ENCODE results near the gene NDUFB5. TPM values are rescaled to one million over a fixed set of nuclear protein-coding genes. Genes with fewer than 3 reads are reported as not detected.

Gene NDUFB5
- total RNA-seq, 1 experiment from 2014 or later = 116 TPM

DNA sequence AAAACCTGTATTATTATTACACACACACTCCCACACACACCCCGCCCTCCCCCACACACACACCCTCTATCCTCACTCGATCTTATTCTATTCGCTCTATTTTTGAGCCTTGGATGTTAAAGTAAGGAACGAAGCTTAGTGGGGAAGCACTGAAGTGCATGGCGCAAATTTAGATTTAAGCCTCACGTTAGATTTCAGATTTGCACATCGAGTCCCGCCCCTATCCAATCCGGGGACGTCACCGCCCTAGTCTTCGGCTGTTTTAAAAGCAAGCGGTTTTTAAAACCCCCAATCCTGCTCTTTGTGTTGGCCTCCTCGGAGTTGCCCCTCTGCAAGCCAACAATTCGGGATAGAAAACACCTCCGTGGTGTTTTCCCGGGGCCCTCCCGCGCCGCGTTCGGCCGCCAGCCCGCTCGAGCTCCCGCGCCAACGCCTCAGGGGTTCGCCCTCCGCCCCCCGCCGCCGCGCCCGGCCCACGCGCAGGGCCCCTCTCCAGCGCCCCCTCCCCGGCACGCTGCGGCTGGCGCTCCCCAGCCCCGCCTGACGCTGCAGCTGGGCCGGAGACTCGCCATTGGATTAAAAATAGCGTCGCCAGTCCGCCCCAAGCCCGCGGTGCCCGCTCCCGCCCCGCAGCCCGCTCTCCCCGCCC lies 48.0 kb downstream of the NDUFB5 start, which contains the start of gene USP13:
Gene USP13 (plus strand): TSS at position 594 of the 649 bp plus-strand sequence. CDS start 186 bp downstream, outside the sequence.
- H3K27ac ChIP-seq (ENCODE audit: low read depth, low read length) = peak within 1 kb of the TSS; percentile 85
- no TSS peak for BruUV-seq (replicated peaks)
- no peaks in the 10 kb centered on the region for H3K9me2 ChIP-seq (ENCODE audit: insufficient read depth)
- ChIA-PET RAD21 (ENCODE audit: low non-redundant PET in 1 of 2, low total read pairs in 2 of 2, uncharacterized antibody in 2 of 2, unreplicated experiment in 2 of 2) (no interaction called here), CTCF (interaction anchor here (0.9 kb wide), 1 partner anchor 9 kb away, joined by 4 read pairs; no protein-coding TSS in a partner anchor), POLR2A (no interaction called here)
- H4K20me1 ChIP-seq (ENCODE audit: insufficient read depth) = no peaks in the 10 kb centered on the region
- peaks cover 45% of the 10 kb centered on the region for H3K79me2 ChIP-seq (ENCODE audit: insufficient read depth, low read length)
- intact Hi-C loops (cut with micrococcal nuclease) = no loop called here
- peak within 1 kb of the TSS; percentile 95 for H3K9ac ChIP-seq (ENCODE audit: low read length)
- TF ChIP-seq, protein P1, sequence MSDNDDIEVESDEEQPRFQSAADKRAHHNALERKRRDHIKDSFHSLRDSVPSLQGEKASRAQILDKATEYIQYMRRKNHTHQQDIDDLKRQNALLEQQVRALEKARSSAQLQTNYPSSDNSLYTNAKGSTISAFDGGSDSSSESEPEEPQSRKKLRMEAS (IDR thresholded peaks at IDR 0.05) = peak; percentile 35; the same call in 1 of the 2 replicates
- TF ChIP-seq CEBPB (IDR thresholded peaks at IDR 0.05; ENCODE audit: low read depth) = no peak
- TF ChIP-seq EGR1 (IDR thresholded peaks at IDR 0.05; ENCODE audit: low read depth) = peak; percentile 54; the same call in 1 of the 2 replicates
- peak; percentile 37 for TF ChIP-seq POLR2A (IDR thresholded peaks at IDR 0.05; ENCODE audit: borderline replicate concordance, extremely low read depth, insufficient read depth, insufficient read length)
- TF ChIP-seq CBX3 (IDR thresholded peaks at IDR 0.05; ENCODE audit: low read depth) = peak; percentile 39; the same call in 1 of the 2 replicates
- peak; percentile 53 for TF ChIP-seq POLR2AphosphoS5 (IDR thresholded peaks at IDR 0.05; ENCODE audit: low read depth, low read length)
- TF ChIP-seq SIN3A (IDR thresholded peaks at IDR 0.05; ENCODE audit: low read depth) = 0 out of 2 replicates have a peak, but pooled peaks have one; percentile 23
- no peak for TF ChIP-seq JUND (IDR thresholded peaks at IDR 0.05)
- ATAC-seq = peak; percentile 81
- H3K27me3 ChIP-seq (ENCODE audit: insufficient read depth, low read length) = no peaks in the 10 kb centered on the region
- peak within 1 kb of the TSS; percentile 69 for H3K4me2 ChIP-seq (ENCODE audit: low read length)
- H3K9me3 ChIP-seq (ENCODE audit: control insufficient read depth in 1 of 2, insufficient read depth in 1 of 2, low read depth in 1 of 2, low read length in 2 of 2) = no peaks in the 10 kb centered on the region
- DNase-seq (ENCODE audit: low read depth, low spot score) = peak; percentile 66
- peak within 1 kb of the TSS; percentile 52 for H2AFZ ChIP-seq (ENCODE audit: low read depth, low read length, poor library complexity, severe bottlenecking)
- no peaks in the 10 kb centered on the region for H3K36me3 ChIP-seq (ENCODE audit: control insufficient read depth in 1 of 2, insufficient read depth in 2 of 2, low read length in 2 of 2)
- peaks cover 4 to 28% of the 10 kb centered on the region in 2 experiments; a peak in 3 of 4 replicates for H3K4me1 ChIP-seq (ENCODE audit: control insufficient read depth in 1 of 2, insufficient read depth in 2 of 2, low read length in 2 of 2)
- H3K4me3 ChIP-seq (replicated peaks in 1 of 2; ENCODE audit: low read depth in 1 of 2, low read length in 2 of 2) = peak within 1 kb of the TSS; percentile 88 to 94

- Histone ChIP-seq H2AFZ (ENCODE audit: low read depth, low read length, poor library complexity, severe bottlenecking) (peak overlapping the region; percentile 22), H3K27me3 (ENCODE audit: insufficient read depth, low read length) (no peaks in the 10 kb centered on the region), H3K4me3 (replicated peaks in 1 of 2; ENCODE audit: low read depth in 1 of 2, low read length in 2 of 2) (peak overlapping the region; percentile 88 to 94), H3K9me2 (ENCODE audit: insufficient read depth) (no peaks in the 10 kb centered on the region), H3K4me2 (ENCODE audit: low read length) (peak overlapping the region; percentile 69), H3K4me1 (ENCODE audit: control insufficient read depth in 1 of 2, insufficient read depth in 2 of 2, low read length in 2 of 2) (peaks cover 4 to 28% of the 10 kb centered on the region in 2 experiments; a peak in 3 of 4 replicates), H3K27ac (ENCODE audit: low read depth, low read length) (peak overlapping the region; percentile 85), H3K9ac (ENCODE audit: low read length) (peak overlapping the region; percentile 95), H3K36me3 (ENCODE audit: control insufficient read depth in 1 of 2, insufficient read depth in 2 of 2, low read length in 2 of 2) (no peaks in the 10 kb centered on the region), H3K9me3 (ENCODE audit: control insufficient read depth in 1 of 2, insufficient read depth in 1 of 2, low read depth in 1 of 2, low read length in 2 of 2) (no peaks in the 10 kb centered on the region), H3K79me2 (ENCODE audit: insufficient read depth, low read length) (peaks cover 52% of the 10 kb centered on the region), H4K20me1 (ENCODE audit: insufficient read depth) (no peaks in the 10 kb centered on the region)
- intact Hi-C loops (cut with micrococcal nuclease) = no loop called here
- no TSS peak for BruUV-seq (replicated peaks)
- ATAC-seq = peak; percentile 43
- CTCF ChIA-PET = interaction anchor here (0.9 kb wide), 1 partner anchor 9 kb away, joined by 4 read pairs; no protein-coding TSS in a partner anchor
- POLR2A ChIA-PET = no interaction called here
- RAD21 ChIA-PET (ENCODE audit: low non-redundant PET in 1 of 2, low total read pairs in 2 of 2, uncharacterized antibody in 2 of 2, unreplicated experiment in 2 of 2) = no interaction called here
- TF ChIP-seq, protein P2, sequence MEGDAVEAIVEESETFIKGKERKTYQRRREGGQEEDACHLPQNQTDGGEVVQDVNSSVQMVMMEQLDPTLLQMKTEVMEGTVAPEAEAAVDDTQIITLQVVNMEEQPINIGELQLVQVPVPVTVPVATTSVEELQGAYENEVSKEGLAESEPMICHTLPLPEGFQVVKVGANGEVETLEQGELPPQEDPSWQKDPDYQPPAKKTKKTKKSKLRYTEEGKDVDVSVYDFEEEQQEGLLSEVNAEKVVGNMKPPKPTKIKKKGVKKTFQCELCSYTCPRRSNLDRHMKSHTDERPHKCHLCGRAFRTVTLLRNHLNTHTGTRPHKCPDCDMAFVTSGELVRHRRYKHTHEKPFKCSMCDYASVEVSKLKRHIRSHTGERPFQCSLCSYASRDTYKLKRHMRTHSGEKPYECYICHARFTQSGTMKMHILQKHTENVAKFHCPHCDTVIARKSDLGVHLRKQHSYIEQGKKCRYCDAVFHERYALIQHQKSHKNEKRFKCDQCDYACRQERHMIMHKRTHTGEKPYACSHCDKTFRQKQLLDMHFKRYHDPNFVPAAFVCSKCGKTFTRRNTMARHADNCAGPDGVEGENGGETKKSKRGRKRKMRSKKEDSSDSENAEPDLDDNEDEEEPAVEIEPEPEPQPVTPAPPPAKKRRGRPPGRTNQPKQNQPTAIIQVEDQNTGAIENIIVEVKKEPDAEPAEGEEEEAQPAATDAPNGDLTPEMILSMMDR (IDR thresholded peaks at IDR 0.05 in 2 of 3, conservative IDR thresholded peaks at IDR 0.05 in 1 of 3; ENCODE audit: borderline replicate concordance in 1 of 3, insufficient read depth in 1 of 3, low read depth in 2 of 3, low read length in 2 of 3) = no peak
- TF ChIP-seq, protein P1 (IDR thresholded peaks at IDR 0.05) = peak; percentile 45; the same call in 1 of the 2 replicates
- TF ChIP-seq SIN3A (IDR thresholded peaks at IDR 0.05; ENCODE audit: low read depth) (0 out of 2 replicates have a peak, but pooled peaks have one; percentile 36), ZFX (IDR thresholded peaks at IDR 0.05) (peak; percentile 85)
- DNase-seq (ENCODE audit: low read depth, low spot score) = peak; percentile 12
Observed at GRCh38 chr3:179653096-179653797, 48.7 kb downstream of the NDUFB5 start.
